Stomach (tissue), 9 donors: ENCODE measurements around the gene ZNF516. TPM values are rescaled to one million over a fixed set of nuclear protein-coding genes. Genes with fewer than 3 reads are reported as not detected.

Experiments used
- DNase-seq, 2 donors: peaks; one replicate each; pipeline versions ENCODE4 v3.0.0 to v3.0.0-alpha.2; 2013 to 2019
- H3K27ac ChIP-seq, 5 donors: fragments of 200-600 bp in 4 of 5; sonication (generic) in 4 of 5; one replicate each; pipeline ENCODE4 v1.5.1; 2013 to 2019; ENCODE audit warnings: mild to moderate bottlenecking in 1 of 5, moderate library complexity in 1 of 5
- H3K27me3 ChIP-seq, 3 donors: fragments of 200-600 bp; sonication (generic); one replicate each; pipeline ENCODE4 v1.5.1; 2017 to 2019; ENCODE audit warnings: mixed run types in 1 of 3
- H3K36me3 ChIP-seq, 4 donors: fragments of 200-600 bp; sonication (generic); 1 replicate in 3 of 4; 2 replicates in 1 of 4; pipeline ENCODE4 v1.5.1; 2016 to 2019
- H3K4me1 ChIP-seq, 4 donors: fragments of 200-600 bp; sonication (generic); one replicate each; pipeline ENCODE4 v1.5.1; 2016 to 2019
- H3K4me3 ChIP-seq, 4 donors: fragments of 200-600 bp; sonication (generic) in 3 of 4; one replicate each; pipeline ENCODE4 v1.5.1; 2016 to 2019; ENCODE audit warnings: mild to moderate bottlenecking in 1 of 4
- H3K9me3 ChIP-seq, 4 donors: fragments of 200-600 bp; sonication (generic); one replicate each; pipeline ENCODE4 v1.5.1; 2016 to 2019
- CTCF ChIP-seq, 7 experiments: fragments of 450-650 bp in 4 of 7; fragments of 200-600 bp in 3 of 7; sonication (generic) in 3 of 7; IDR thresholded peaks; one replicate each; pipeline ENCODE4 v1.5.1; 2016 to 2019; ENCODE audit warnings: antibody characterized with exemption in 7 of 7, control low read depth in 2 of 7, mild to moderate bottlenecking in 1 of 7
- EP300 ChIP-seq: sonication (generic); formaldehyde crosslinking; IDR thresholded peaks from one replicate; pipeline ENCODE4 v1.6.1; 2017; ENCODE audit warnings: antibody characterized with exemption
- POLR2A ChIP-seq, 4 donors: fragments of 450-650 bp; IDR thresholded peaks; one replicate each; pipeline ENCODE4 v1.6.1; 2016; ENCODE audit warnings: antibody characterized with exemption in 4 of 4, control low read depth in 2 of 4, mild to moderate bottlenecking in 1 of 4, moderate library complexity in 1 of 4
- POLR2AphosphoS5 ChIP-seq, 3 donors: sonication (generic); formaldehyde crosslinking; IDR thresholded peaks; one replicate each; pipeline ENCODE4 v1.6.1; 2016; ENCODE audit warnings: antibody characterized with exemption in 3 of 3
- WGBS, 5 donors: extraction: QIAGEN DNeasy Blood & Tissue Kit in 3 of 5; methylation state at CpG; one replicate each; pipeline versions ENCODE4 v1.1.5 to v1.1.7; 2013 to 2018; 5-methylcytosine and 5-hydroxymethylcytosine counted together
- intact Hi-C: fragments of 100-400 bp; cut with DNase I; formaldehyde crosslinking; loops from one replicate; pipeline ENCODE4 v1.15.1; 2023; ENCODE audit warnings: low total_unique reads
- polyA plus RNA-seq, 3 donors: library from polyadenylated mRNA; stranded (reverse); fragments of 200-250 nt; gene quantifications; one replicate each; pipeline ENCODE4 v1.2.3, GENCODE V29; 2013
- total RNA-seq, 5 donors: library from RNA; depleted of rRNA; stranded (reverse); fragments of >200 nt; gene quantifications; one replicate each; pipeline versions ENCODE4 v1.1.0 to v1.2.3, GENCODE V29; 2014 to 2016
- donor health status: healthy with polysubstance abuse.
- donor health status: Bipolar disorder and iron deficiency.
- donor health status: healthy.

Gene ZNF516
- total and polyA plus RNA-seq, 8 donors = 2.3 to 25.9 (median 14.4) TPM

GRCh38 chr18:76350134-76351025 lies 144.7 kb downstream of the ZNF516 start:
- DNase-seq = no peak
- H3K27ac ChIP-seq = peak overlapping the region in 1 of 5 donors; percentile 54
- H3K9me3 ChIP-seq = no peaks in the 10 kb centered on the region
- peaks cover 15 to 35% (median 24%) of the 10 kb centered on the region in 4 donors for H3K4me1 ChIP-seq
- no peak overlapping the region for H3K4me3 ChIP-seq
- H3K36me3 ChIP-seq = no peaks in the 10 kb centered on the region
- H3K27me3 ChIP-seq = no peaks in the 10 kb centered on the region
- intact Hi-C loops = no loop called here
- no peak for TF ChIP-seq CTCF (IDR thresholded peaks at IDR 0.05)
- no peak for TF ChIP-seq POLR2AphosphoS5 (IDR thresholded peaks at IDR 0.05)
- 74 to 88% (median 87%) methylated on average over 32 to 54 of the region's 54 CpGs for WGBS, 5 donors

- H3K4me1 ChIP-seq = peaks cover 15 to 35% (median 24%) of the 10 kb centered on the region in 4 donors
- H3K36me3 ChIP-seq = no peaks in the 10 kb centered on the region
- peak overlapping the region; percentile 22 to 32 (median 30) for H3K4me3 ChIP-seq
- 22 to 29% (median 26%) methylated on average over 28 to 29 of the region's 29 CpGs for WGBS, 5 donors
- no peak overlapping the region for H3K27ac ChIP-seq
- H3K27me3 ChIP-seq = no peaks in the 10 kb centered on the region
- intact Hi-C loops = no loop called here
- no peaks in the 10 kb centered on the region for H3K9me3 ChIP-seq
- TF ChIP-seq POLR2A (IDR thresholded peaks at IDR 0.05) (no peak), CTCF (IDR thresholded peaks at IDR 0.05) (peak in 5 of 7 experiments; percentile 79 to 90 (median 85))
- peak; percentile 75 to 89 for DNase-seq
Measured at GRCh38 chr18:76349067-76349715, 145.9 kb downstream of the ZNF516 start.

GRCh38 chr18:76348267-76349066 lies 146.6 kb downstream of the ZNF516 start:
- WGBS, 5 donors = 34 to 74% (median 42%) methylated on average over 21 to 27 of the region's 27 CpGs
- Histone ChIP-seq H3K27me3 (no peaks in the 10 kb centered on the region), H3K9me3 (no peaks in the 10 kb centered on the region), H3K4me1 (peaks cover 15 to 35% (median 24%) of the 10 kb centered on the region in 4 donors), H3K36me3 (no peaks in the 10 kb centered on the region), H3K4me3 (peak overlapping the region; percentile 22 to 32 (median 30)), H3K27ac (no peak overlapping the region)
- peak; percentile 65 to 70 for DNase-seq
- intact Hi-C loops = no loop called here
- TF ChIP-seq CTCF (IDR thresholded peaks at IDR 0.05) = no peak
- no peak for TF ChIP-seq POLR2A (IDR thresholded peaks at IDR 0.05)
- no peak for TF ChIP-seq POLR2AphosphoS5 (IDR thresholded peaks at IDR 0.05)
- no peak for TF ChIP-seq EP300

- Histone ChIP-seq H3K4me1 (peaks cover 14 to 32% (median 20%) of the 10 kb centered on the region in 4 donors), H3K4me3 (no peak overlapping the region), H3K27ac (no peak overlapping the region), H3K27me3 (no peaks in the 10 kb centered on the region), H3K36me3 (no peaks in the 10 kb centered on the region), H3K9me3 (no peaks in the 10 kb centered on the region)
- TF ChIP-seq POLR2AphosphoS5 (IDR thresholded peaks at IDR 0.05) (no peak), EP300 (no peak), CTCF (IDR thresholded peaks at IDR 0.05) (no peak), POLR2A (IDR thresholded peaks at IDR 0.05) (no peak)
- intact Hi-C loops = no loop called here
- WGBS, 5 donors = 87 to 96% (median 95%) methylated on average over 6 to 7 of the region's 7 CpGs
- DNase-seq = no peak
Measured at GRCh38 chr18:76347341-76347740, 147.7 kb downstream of the ZNF516 start.
